Neural progenitor cell (in vitro differentiated cells): ENCODE results near the gene MYH3.

Experiments
- CTCF ChIP-seq: fragments of 200-600 bp; sonication (generic); IDR thresholded peaks from 2 replicates; pipeline ENCODE4 v1.5.1; 2017; ENCODE audit warnings: antibody characterized with exemption, mild to moderate bottlenecking
- EZH2 ChIP-seq: fragments of 200-600 bp; sonication (generic); IDR thresholded peaks from 2 replicates; pipeline ENCODE4 v1.6.1; 2017; ENCODE audit warnings: antibody characterized with exemption, mild to moderate bottlenecking, moderate library complexity

- TF ChIP-seq CTCF (peak; percentile 90), EZH2 (no peak)
Measured at GRCh38 chr17:10631048-10631700, 25.9 kb downstream of the MYH3 start.
